PC-3 (cell line): ENCODE measurements around the gene ARHGAP32.

Source experiments
- CTCF ChIP-seq: fragments of 300-600 bp; sonication (generic); conservative IDR thresholded peaks from 2 replicates; pipeline ENCODE4 v1.5.1; 2017; ENCODE audit warnings: antibody characterized with exemption, low read depth, mild to moderate bottlenecking, low read length
- EZH2phosphoT487 ChIP-seq: fragments of 300-600 bp; sonication (generic); IDR thresholded peaks from 2 replicates; pipeline ENCODE4 v1.6.1; 2018; ENCODE audit warnings: mild to moderate bottlenecking, antibody characterized with exemption, low read length, borderline replicate concordance

- TF ChIP-seq CTCF: no peak
- TF ChIP-seq EZH2phosphoT487: no peak
These were observed 36.4 kb downstream of the ARHGAP32 start for GRCh38 chr11:129155745-129156144.
